ENCODE results near the gene HOXA9. TPM values are rescaled to one million over a fixed set of nuclear protein-coding genes. Genes with fewer than 3 reads are reported as not detected.

HOXA9 gene
- total RNA-seq, 1 donor from 2014 or later, result not detected

DNA sequence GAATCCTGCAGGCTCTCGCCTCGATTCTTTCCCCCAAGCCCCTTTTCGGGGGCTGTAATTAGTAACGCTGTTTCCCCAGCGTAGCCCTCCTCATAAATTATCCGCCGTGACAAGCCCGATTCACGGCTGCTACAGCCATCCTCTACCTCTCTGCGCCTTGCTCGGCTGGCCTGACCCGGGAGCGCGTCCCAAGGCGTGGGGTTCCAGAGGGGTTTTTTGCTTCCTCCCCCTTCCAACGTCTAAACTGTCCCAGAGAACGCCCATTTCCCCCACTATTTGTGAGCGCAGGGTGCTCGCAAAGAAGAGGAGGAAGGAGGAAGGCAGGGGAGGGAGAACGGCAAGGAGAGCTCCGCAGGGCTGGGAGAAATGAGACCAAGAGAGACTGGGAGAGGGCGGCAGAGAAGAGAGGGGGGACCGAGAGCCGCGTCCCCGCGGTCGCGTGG, 22.7 kb downstream of the HOXA9 start:
- H3K9me3 ChIP-seq, result no peaks in the 10 kb centered on the region
- H3K27me3 ChIP-seq, result no peaks in the 10 kb centered on the region
- peak overlapping the region; percentile 92 to 98 for H3K27ac ChIP-seq
- TF ChIP-seq, protein P1, sequence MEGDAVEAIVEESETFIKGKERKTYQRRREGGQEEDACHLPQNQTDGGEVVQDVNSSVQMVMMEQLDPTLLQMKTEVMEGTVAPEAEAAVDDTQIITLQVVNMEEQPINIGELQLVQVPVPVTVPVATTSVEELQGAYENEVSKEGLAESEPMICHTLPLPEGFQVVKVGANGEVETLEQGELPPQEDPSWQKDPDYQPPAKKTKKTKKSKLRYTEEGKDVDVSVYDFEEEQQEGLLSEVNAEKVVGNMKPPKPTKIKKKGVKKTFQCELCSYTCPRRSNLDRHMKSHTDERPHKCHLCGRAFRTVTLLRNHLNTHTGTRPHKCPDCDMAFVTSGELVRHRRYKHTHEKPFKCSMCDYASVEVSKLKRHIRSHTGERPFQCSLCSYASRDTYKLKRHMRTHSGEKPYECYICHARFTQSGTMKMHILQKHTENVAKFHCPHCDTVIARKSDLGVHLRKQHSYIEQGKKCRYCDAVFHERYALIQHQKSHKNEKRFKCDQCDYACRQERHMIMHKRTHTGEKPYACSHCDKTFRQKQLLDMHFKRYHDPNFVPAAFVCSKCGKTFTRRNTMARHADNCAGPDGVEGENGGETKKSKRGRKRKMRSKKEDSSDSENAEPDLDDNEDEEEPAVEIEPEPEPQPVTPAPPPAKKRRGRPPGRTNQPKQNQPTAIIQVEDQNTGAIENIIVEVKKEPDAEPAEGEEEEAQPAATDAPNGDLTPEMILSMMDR (IDR thresholded peaks at IDR 0.05), result no peak
- intact Hi-C loops (cut with DNase I), result loop anchor here (2.0 to 5.0 kb wide), 5 partner anchors 46 to 1285 kb away; partner anchors contain the start of genes CBX3 and HNRNPA2B1
- peaks cover 0 to 5% of the 10 kb centered on the region in 2 donors for H3K4me1 ChIP-seq
- peaks cover 0 to 17% of the 10 kb centered on the region in 2 donors for H3K36me3 ChIP-seq
- H3K4me3 ChIP-seq, result peak overlapping the region; percentile 75 to 91
- DNase-seq (ENCODE audit: low spot score in 2 of 2), result no peak

- TF ChIP-seq, protein P1 (IDR thresholded peaks at IDR 0.05), result peak; percentile 29 to 41 (median 34)
- H3K27me3 ChIP-seq, result no peaks in the 10 kb centered on the region
- H3K4me3 ChIP-seq, result peak overlapping the region; percentile 75 to 91
- peaks cover 0 to 17% of the 10 kb centered on the region in 2 donors for H3K36me3 ChIP-seq
- intact Hi-C loops (cut with DNase I), result loop anchor here (2.0 to 5.0 kb wide), 5 partner anchors 45 to 1285 kb away; partner anchors contain the start of genes CBX3 and HNRNPA2B1
- peak overlapping the region; percentile 92 to 98 for H3K27ac ChIP-seq
- H3K9me3 ChIP-seq, result no peaks in the 10 kb centered on the region
- H3K4me1 ChIP-seq, result peaks cover 0 to 2% of the 10 kb centered on the region in 2 donors
- DNase-seq (ENCODE audit: low spot score in 2 of 2), result peak in 1 of 2 donors; percentile 73
Observed at GRCh38 chr7:27141923-27142579, 23.3 kb downstream of the HOXA9 start.

GRCh38 chr7:27141137-27141922, 24.0 kb downstream of the HOXA9 start:
- H3K4me3 ChIP-seq, result peak overlapping the region; percentile 75 to 91
- TF ChIP-seq, protein P1 (IDR thresholded peaks at IDR 0.05), result no peak
- H3K27ac ChIP-seq, result peak overlapping the region; percentile 92 to 98
- H3K36me3 ChIP-seq, result peaks cover 0 to 17% of the 10 kb centered on the region in 2 donors
- DNase-seq (ENCODE audit: low spot score in 2 of 2), result peak in 1 of 2 donors; percentile 48
- no peaks in the 10 kb centered on the region for H3K9me3 ChIP-seq
- no peaks in the 10 kb centered on the region for H3K27me3 ChIP-seq
- intact Hi-C loops (cut with DNase I), result loop anchor here (5.0 kb wide), 1 partner anchor 1284 kb away; no protein-coding TSS in a partner anchor
- peaks cover 0 to 6% of the 10 kb centered on the region in 2 donors for H3K4me1 ChIP-seq

DNA sequence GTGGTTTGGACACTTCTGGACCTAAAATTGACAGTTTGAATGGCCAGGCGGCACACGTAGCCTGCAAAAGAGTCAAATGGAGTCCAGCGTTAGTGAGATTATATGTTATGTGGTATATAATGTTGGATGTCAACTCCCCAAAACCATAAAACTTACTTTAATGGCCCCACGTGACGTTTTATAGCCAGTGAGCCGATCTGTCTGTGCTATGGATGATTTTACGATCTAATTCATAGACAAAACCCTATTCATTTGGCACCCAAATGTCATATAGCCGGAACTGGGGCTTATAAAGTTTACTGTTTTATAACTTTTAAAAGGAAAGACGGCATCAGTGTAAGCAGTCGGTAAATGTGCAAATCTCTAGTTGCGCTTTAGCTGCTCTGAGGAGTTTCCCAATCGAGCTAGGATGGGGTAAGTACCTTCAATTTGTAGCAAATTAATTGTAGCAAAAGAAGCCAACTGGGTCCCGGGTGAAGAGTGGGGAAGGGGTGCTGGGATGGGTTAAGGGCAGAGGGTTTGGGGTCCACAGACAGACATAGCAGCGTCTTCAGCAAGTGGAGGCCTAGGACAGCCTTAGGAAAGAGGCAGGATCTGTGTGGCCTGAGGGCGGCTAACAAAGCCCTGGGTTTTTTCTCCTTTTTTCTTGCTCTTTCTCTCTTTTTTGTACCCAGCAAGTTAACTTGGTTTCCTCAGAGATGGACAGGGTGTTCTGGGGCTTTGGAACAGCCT, 25.0 kb downstream of the HOXA9 start:
- intact Hi-C loops (cut with DNase I), result loop anchor here (5.0 kb wide), 1 partner anchor 1283 kb away; no protein-coding TSS in a partner anchor
- TF ChIP-seq, protein P1 (IDR thresholded peaks at IDR 0.05), result no peak
- Histone ChIP-seq H3K9me3 (no peaks in the 10 kb centered on the region), H3K27me3 (no peaks in the 10 kb centered on the region), H3K36me3 (peaks cover 0 to 14% of the 10 kb centered on the region in 2 donors), H3K4me3 (peak overlapping the region; percentile 25 to 53), H3K4me1 (peaks cover 0 to 8% of the 10 kb centered on the region in 2 donors), H3K27ac (peak overlapping the region; percentile 74 to 92)
- no peak for DNase-seq (ENCODE audit: low spot score in 2 of 2)
